ENCODE results near the gene SELENOW. TPM values are rescaled to one million over a fixed set of nuclear protein-coding genes. Genes with fewer than 3 reads are reported as not detected.
A peak's percentile ranks its signal among the peaks of the same experiment; 100 is the strongest.

The SELENOW gene
- total RNA-seq (46.3 and 47.7 TPM in 2 replicates), polyA plus RNA-seq (56.4 and 73.7 TPM in 2 replicates), polyA minus RNA-seq (53.8 and 57.9 TPM in 2 replicates)
- total RNA-seq (2013) = 108 TPM

DNA sequence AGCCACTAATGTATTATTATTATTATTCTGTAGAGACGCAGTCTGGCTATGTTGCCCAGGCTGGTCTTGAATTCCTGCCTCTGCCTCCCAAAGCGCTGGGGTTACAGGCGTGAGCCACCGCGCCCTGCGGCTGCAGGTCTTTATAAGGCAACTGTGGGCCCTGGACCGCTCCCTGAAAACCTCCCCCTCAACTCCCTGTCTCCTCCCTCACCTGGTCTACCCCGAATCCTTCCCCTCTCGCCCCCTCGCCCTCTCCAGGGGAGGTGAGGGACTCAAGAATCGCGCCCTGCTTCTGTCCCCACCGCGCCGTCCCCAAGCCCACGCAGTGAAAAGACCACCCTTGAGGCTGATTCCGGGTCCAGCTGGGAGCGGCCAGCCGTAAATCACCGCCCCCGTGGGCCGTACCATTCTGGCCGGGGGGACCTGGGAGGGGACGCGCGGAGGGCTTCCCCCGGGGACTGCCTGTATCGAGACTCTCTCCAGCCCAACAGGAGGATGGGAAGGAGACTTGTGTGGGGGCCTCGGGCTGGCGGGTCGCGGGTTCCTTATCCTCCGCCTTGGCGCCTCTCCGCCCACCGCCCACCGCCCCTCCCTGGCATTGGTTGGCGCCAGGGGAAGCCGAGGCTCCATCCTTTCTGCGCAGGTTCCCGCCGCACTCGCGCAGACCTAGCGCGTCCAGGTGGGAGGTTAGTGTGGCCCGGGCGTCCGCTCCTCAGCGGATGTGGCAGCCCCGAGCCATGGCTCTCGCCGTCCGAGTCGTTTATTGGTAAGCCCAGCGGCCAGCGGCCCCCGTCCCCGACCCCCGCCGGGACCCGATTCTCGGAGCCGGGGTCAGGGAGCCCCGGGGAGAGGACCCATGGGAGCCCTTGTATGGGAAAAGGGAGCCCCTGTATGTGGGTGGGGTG, at the start of gene SELENOW:
Gene SELENOW (plus strand): TSS at position 655 of the 905 bp plus-strand sequence. CDS start 83 bp downstream, at position 738.
- Histone ChIP-seq H3K4me2 (replicated peaks; ENCODE audit: low read depth, low read length, poor library complexity, severe bottlenecking) (peak within 1 kb of the TSS; percentile 87), H4K20me1 (ENCODE audit: control insufficient read depth, insufficient read depth, low read length, poor library complexity, severe bottlenecking) (no peaks in the 10 kb centered on the region), H3K27ac (ENCODE audit: low read length in 2 of 2) (peak within 1 kb of the TSS; percentile 87 to 91), H3K4me3 (ENCODE audit: control extremely low read depth in 1 of 5, extremely low read depth in 1 of 5, insufficient read depth in 1 of 5, low read depth in 2 of 5, low read length in 4 of 5) (peak within 1 kb of the TSS; percentile 4 to 80 (median 74)), H3K27me3 (replicated peaks in 1 of 4; ENCODE audit: control extremely low read depth in 1 of 4, control insufficient read depth in 3 of 4, insufficient read depth in 4 of 4, low read length in 3 of 4) (no peaks in the 10 kb centered on the region), H3K79me2 (ENCODE audit: control insufficient read depth, insufficient read depth, low read length) (peaks cover 10% of the 10 kb centered on the region), H2AFZ (ENCODE audit: insufficient read depth, low read depth, low read length, poor library complexity, severe bottlenecking) (peak within 1 kb of the TSS; percentile 82), H3K36me3 (replicated peaks in 1 of 2; ENCODE audit: control extremely low read depth in 1 of 2, control insufficient read depth in 1 of 2, extremely low read depth in 1 of 2, insufficient read depth in 2 of 2, low read length in 1 of 2) (no peaks in the 10 kb centered on the region), H3K4me1 (ENCODE audit: control insufficient read depth in 2 of 2, insufficient read depth in 2 of 2, low read length in 2 of 2) (peaks cover 9 to 19% of the 10 kb centered on the region in 2 donors), H3K9me3 (ENCODE audit: control extremely low read depth in 1 of 3, control insufficient read depth in 2 of 3, insufficient read depth in 1 of 3, low read length in 2 of 3) (no peaks in the 10 kb centered on the region), H3K9ac (ENCODE audit: low read length) (peak within 1 kb of the TSS; percentile 79)
- TF ChIP-seq, protein P1, sequence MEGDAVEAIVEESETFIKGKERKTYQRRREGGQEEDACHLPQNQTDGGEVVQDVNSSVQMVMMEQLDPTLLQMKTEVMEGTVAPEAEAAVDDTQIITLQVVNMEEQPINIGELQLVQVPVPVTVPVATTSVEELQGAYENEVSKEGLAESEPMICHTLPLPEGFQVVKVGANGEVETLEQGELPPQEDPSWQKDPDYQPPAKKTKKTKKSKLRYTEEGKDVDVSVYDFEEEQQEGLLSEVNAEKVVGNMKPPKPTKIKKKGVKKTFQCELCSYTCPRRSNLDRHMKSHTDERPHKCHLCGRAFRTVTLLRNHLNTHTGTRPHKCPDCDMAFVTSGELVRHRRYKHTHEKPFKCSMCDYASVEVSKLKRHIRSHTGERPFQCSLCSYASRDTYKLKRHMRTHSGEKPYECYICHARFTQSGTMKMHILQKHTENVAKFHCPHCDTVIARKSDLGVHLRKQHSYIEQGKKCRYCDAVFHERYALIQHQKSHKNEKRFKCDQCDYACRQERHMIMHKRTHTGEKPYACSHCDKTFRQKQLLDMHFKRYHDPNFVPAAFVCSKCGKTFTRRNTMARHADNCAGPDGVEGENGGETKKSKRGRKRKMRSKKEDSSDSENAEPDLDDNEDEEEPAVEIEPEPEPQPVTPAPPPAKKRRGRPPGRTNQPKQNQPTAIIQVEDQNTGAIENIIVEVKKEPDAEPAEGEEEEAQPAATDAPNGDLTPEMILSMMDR (IDR thresholded peaks at IDR 0.05) = no peak
- TF ChIP-seq EZH2 (IDR thresholded peaks at IDR 0.05; ENCODE audit: borderline replicate concordance, insufficient read depth, low read depth, low read length, poor library complexity, severe bottlenecking) = no peak
- intact Hi-C loops (cut with micrococcal nuclease) = loop anchor here (1.0 kb wide), 2 partner anchors 33 to 263 kb away; partner anchors contain the start of genes NAPA and NOP53
- Mint-ChIP-seq H3K27ac (peak within 1 kb of the TSS; percentile 98), H3K4me1 (peaks cover 20% of the 10 kb centered on the region), H3K27me3 (no peaks in the 10 kb centered on the region), H3K4me3 (peak within 1 kb of the TSS; percentile 98), H3K9me3 (ENCODE audit: insufficient read depth) (no peaks in the 10 kb centered on the region)
- DNase-seq (peak; percentile 91), ATAC-seq (ENCODE audit: low read depth) (peak; percentile 94)
- ChIA-PET POLR2A (interaction anchor here (1.0 kb wide), 1 partner anchor 33 kb away, joined by 7 read pairs; the partner anchor contains the start of gene NOP53), CTCF (interaction anchor here (0.5 kb wide), 1 partner anchor 294 kb away, joined by 3 read pairs; the partner anchor contains the start of gene KPTN)
- WGBS (ENCODE audit: insufficient coverage) = under 1% methylated on average over 64 of the region's 65 CpGs

DNA sequence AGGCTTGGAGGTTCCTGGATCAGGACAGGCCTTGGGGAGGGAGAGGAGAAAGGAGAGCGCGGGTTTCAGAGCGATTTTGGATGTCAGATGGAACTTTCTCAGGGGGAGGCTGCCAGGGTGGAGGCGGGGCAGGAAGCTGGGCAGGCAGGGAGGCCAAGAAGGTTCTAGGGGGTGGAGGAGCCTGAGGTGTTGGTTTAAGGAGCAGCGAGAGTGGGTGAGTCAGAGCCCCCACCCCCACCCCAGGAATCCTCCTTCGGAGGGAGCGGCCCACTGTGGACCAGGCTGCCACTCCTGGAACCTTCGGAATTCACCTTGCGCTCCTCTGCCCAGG, 49.1 kb upstream of the SELENOW start:
- Mint-ChIP-seq H3K27me3 (peaks cover 44% of the 10 kb centered on the region), H3K4me1 (peaks cover 7% of the 10 kb centered on the region), H3K9me3 (ENCODE audit: insufficient read depth) (no peaks in the 10 kb centered on the region), H3K4me3 (no peak overlapping the region), H3K27ac (no peak overlapping the region)
- H4K20me1 ChIP-seq (ENCODE audit: control insufficient read depth, insufficient read depth, low read length, poor library complexity, severe bottlenecking) = no peaks in the 10 kb centered on the region
- DNase-seq (no peak), ATAC-seq (ENCODE audit: low read depth) (no peak)
- no peak for TF ChIP-seq EZH2 (IDR thresholded peaks at IDR 0.05; ENCODE audit: borderline replicate concordance, insufficient read depth, low read depth, low read length, poor library complexity, severe bottlenecking)
- TF ChIP-seq, protein P1 (IDR thresholded peaks at IDR 0.05) = no peak
- CTCF ChIA-PET = no interaction called here
- intact Hi-C loops (cut with micrococcal nuclease) = no loop called here
- no peak overlapping the region for H3K9ac ChIP-seq (ENCODE audit: low read length)
- H3K4me2 ChIP-seq (replicated peaks; ENCODE audit: low read depth, low read length, poor library complexity, severe bottlenecking) = peak overlapping the region; percentile 55
- H3K27ac ChIP-seq (ENCODE audit: low read length in 2 of 2) = no peak overlapping the region
- H3K36me3 ChIP-seq (replicated peaks in 1 of 2; ENCODE audit: control extremely low read depth in 1 of 2, control insufficient read depth in 1 of 2, extremely low read depth in 1 of 2, insufficient read depth in 2 of 2, low read length in 1 of 2) = no peaks in the 10 kb centered on the region
- peaks cover 0 to 26% (median 11%) of the 10 kb centered on the region in 4 experiments for H3K27me3 ChIP-seq (replicated peaks in 1 of 4; ENCODE audit: control extremely low read depth in 1 of 4, control insufficient read depth in 3 of 4, insufficient read depth in 4 of 4, low read length in 3 of 4)
- peaks cover 10 to 16% of the 10 kb centered on the region in 2 donors for H3K4me1 ChIP-seq (ENCODE audit: control insufficient read depth in 2 of 2, insufficient read depth in 2 of 2, low read length in 2 of 2)
- WGBS (ENCODE audit: insufficient coverage) = 9% methylated on average over 7 of the region's 9 CpGs
- no peak overlapping the region for H3K4me3 ChIP-seq (ENCODE audit: control extremely low read depth in 1 of 5, extremely low read depth in 1 of 5, insufficient read depth in 1 of 5, low read depth in 2 of 5, low read length in 4 of 5)
- peaks cover 0 to 8% (median 0%) of the 10 kb centered on the region in 3 donors for H3K9me3 ChIP-seq (ENCODE audit: control extremely low read depth in 1 of 3, control insufficient read depth in 2 of 3, insufficient read depth in 1 of 3, low read length in 2 of 3)
- no peaks in the 10 kb centered on the region for H3K79me2 ChIP-seq (ENCODE audit: control insufficient read depth, insufficient read depth, low read length)
- H2AFZ ChIP-seq (ENCODE audit: insufficient read depth, low read depth, low read length, poor library complexity, severe bottlenecking) = peak overlapping the region; percentile 69
- POLR2A ChIA-PET = no interaction called here
